Suprapubic skin (tissue), 3 donors: Measurements from ENCODE around the gene PDZD7.

Source experiments
- POLR2A ChIP-seq, 2 donors: fragments of 450-650 bp; IDR thresholded peaks; one replicate each; pipeline ENCODE4 v1.6.1; 2017; ENCODE audit warnings: antibody characterized with exemption in 2 of 2, mild to moderate bottlenecking in 2 of 2, moderate library complexity in 2 of 2
- TF ChIP-seq, protein P1 (sequence below), 2 donors: fragments of 200-600 bp in 1 of 2; fragments of 450-650 bp in 1 of 2; sonication (generic) in 1 of 2; IDR thresholded peaks; one replicate each; pipeline ENCODE4 v1.5.1; 2016 to 2019; ENCODE audit warnings: antibody characterized with exemption in 2 of 2, mild to moderate bottlenecking in 1 of 2, moderate library complexity in 1 of 2

DNA sequence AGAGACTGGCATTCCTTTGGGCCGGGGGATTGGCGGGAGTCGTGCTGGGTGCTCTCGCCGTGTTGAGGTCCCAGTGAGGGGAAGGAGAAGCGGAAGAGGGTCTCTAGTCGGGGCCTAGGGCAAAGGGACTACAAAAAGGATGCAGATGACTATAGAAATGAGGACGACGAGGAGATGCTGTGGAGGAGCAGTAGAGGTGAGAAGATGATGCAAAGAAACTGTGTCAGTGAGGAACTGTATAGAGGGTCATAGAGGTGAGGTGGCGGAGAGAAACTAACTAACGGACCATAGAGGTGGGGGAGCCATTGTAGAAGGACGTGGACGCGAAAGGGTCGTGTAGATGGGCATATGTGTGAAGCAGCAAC, 43.3 kb downstream of the PDZD7 start:
- no peak for TF ChIP-seq POLR2A (IDR thresholded peaks at IDR 0.05)
- TF ChIP-seq, protein P1, sequence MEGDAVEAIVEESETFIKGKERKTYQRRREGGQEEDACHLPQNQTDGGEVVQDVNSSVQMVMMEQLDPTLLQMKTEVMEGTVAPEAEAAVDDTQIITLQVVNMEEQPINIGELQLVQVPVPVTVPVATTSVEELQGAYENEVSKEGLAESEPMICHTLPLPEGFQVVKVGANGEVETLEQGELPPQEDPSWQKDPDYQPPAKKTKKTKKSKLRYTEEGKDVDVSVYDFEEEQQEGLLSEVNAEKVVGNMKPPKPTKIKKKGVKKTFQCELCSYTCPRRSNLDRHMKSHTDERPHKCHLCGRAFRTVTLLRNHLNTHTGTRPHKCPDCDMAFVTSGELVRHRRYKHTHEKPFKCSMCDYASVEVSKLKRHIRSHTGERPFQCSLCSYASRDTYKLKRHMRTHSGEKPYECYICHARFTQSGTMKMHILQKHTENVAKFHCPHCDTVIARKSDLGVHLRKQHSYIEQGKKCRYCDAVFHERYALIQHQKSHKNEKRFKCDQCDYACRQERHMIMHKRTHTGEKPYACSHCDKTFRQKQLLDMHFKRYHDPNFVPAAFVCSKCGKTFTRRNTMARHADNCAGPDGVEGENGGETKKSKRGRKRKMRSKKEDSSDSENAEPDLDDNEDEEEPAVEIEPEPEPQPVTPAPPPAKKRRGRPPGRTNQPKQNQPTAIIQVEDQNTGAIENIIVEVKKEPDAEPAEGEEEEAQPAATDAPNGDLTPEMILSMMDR (IDR thresholded peaks at IDR 0.05) = no peak
